HFFc6 (cell line): ENCODE data around the gene TEX22. TPM values are rescaled to one million over a fixed set of nuclear protein-coding genes. Genes with fewer than 3 reads are reported as not detected.

ENCODE experiments used
- DNase-seq: peaks from one replicate; pipeline ENCODE4 v3.0.0-alpha.2; 2018
- H3K27ac Mint-ChIP-seq: 2 replicates; pipeline ENCODE4 v1.8.0; 2020; ENCODE audit warnings: mild to moderate bottlenecking, mixed read lengths
- H3K27me3 Mint-ChIP-seq: 2 replicates; pipeline ENCODE4 v1.8.0; 2021; ENCODE audit warnings: mild to moderate bottlenecking, moderate library complexity, mixed read lengths; ENCODE audit not compliant: insufficient read depth
- H3K36me3 Mint-ChIP-seq: 2 replicates; pipeline ENCODE4 v1.8.0; 2021; ENCODE audit warnings: low read depth, mixed read lengths
- H3K4me1 Mint-ChIP-seq: 2 replicates; pipeline ENCODE4 v1.8.0; 2020; ENCODE audit warnings: low read depth, mixed read lengths
- H3K4me3 Mint-ChIP-seq: 2 replicates; pipeline ENCODE4 v1.8.0; 2020; ENCODE audit warnings: mild to moderate bottlenecking, moderate library complexity, mixed read lengths
- H3K9me3 Mint-ChIP-seq: 2 replicates; pipeline ENCODE4 v1.8.0; 2020; ENCODE audit warnings: mild to moderate bottlenecking, mixed read lengths
- total RNA-seq, 6 experiments: library from RNA; stranded (reverse); fragmentation: NEBNext Ultra II Directional; extraction: Animal tissue kit (Norgen Biotek cat#: 25700); gene quantifications; 2 replicates in 1 of 6; 3 replicates in 5 of 6; pipeline ENCODE4 v1.2.3, GENCODE V29; 2021
- TF ChIP-seq, protein P1 (sequence below): fragments of 200-600 bp; sonication (generic); IDR thresholded peaks from 2 replicates; pipeline ENCODE4 v1.5.0; 2021; ENCODE audit warnings: antibody characterized with exemption, mild to moderate bottlenecking

The TEX22 gene
- total RNA-seq, 6 experiments from 2014 or later = 0.34 to 2.1 (median 0.76) TPM

DNA sequence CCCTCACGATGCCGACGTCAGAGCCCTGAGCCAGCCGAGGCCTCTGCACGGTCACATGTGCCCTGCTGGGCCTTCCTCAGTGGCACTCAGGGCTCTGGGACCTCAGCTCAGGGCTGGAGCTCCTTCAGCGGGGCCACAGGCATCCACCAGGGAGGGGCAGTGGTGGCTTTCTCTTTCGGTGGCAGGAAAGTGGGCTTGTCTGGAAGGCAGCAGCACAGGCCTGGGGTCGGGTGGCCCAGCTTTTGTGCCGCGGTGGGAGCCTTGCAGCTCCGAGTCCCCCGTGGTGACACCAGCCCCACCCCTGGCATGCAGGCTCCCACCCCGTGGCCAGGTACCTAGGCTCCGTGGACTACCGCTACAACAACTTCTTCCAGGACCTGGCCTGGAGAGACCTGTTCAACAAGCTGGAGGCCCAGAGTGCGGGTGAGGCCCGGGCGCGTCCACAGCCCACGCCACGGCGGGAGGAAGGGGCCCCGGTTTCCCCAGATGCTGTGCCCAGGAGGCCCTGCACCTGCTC lies 14.2 kb upstream of the TEX22 start:
- no peaks in the 10 kb centered on the region for H3K27me3 Mint-ChIP-seq
- TF ChIP-seq, protein P1, sequence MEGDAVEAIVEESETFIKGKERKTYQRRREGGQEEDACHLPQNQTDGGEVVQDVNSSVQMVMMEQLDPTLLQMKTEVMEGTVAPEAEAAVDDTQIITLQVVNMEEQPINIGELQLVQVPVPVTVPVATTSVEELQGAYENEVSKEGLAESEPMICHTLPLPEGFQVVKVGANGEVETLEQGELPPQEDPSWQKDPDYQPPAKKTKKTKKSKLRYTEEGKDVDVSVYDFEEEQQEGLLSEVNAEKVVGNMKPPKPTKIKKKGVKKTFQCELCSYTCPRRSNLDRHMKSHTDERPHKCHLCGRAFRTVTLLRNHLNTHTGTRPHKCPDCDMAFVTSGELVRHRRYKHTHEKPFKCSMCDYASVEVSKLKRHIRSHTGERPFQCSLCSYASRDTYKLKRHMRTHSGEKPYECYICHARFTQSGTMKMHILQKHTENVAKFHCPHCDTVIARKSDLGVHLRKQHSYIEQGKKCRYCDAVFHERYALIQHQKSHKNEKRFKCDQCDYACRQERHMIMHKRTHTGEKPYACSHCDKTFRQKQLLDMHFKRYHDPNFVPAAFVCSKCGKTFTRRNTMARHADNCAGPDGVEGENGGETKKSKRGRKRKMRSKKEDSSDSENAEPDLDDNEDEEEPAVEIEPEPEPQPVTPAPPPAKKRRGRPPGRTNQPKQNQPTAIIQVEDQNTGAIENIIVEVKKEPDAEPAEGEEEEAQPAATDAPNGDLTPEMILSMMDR = no peak
- H3K9me3 Mint-ChIP-seq = no peaks in the 10 kb centered on the region
- no peak overlapping the region for H3K4me3 Mint-ChIP-seq
- no peak overlapping the region for H3K27ac Mint-ChIP-seq
- no peak for DNase-seq
- H3K4me1 Mint-ChIP-seq = no peaks in the 10 kb centered on the region
- peaks cover 5% of the 10 kb centered on the region; the same call in 1 of the 2 replicates for H3K36me3 Mint-ChIP-seq

DNA sequence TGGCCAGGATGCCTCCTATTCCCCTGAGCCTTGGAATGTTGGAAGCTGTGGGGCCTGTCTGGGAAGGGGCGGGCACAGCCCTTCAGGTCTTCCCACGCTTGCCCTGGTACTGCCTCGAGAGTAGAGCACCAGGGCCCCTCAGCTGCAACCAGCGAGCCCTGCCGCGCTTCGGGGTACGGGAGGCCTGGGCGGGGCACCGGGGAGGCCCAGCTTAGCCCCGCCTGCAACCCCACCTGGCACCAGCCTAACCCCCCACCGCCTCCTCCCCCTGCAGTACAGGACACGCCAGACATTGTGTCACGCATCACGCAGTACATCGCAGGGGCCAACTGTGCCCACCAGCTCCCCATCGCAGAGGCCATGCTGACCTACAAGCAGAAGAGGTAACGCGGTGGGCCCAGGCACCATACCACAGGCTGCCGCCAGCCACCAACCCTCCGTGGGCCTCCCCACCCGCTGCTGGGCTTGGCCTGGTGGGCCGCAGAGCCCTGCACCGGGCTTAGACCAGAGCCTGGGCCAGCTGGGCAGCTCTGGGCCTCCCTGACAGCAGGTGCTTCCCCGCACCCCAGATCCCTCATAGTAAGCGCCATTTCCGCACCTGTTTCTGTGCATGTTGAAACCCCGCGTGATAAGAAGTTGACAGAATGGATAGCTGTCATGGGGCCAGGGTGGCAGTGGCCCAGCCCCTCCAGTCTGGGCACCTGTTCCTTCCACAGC lies 13.6 kb upstream of the TEX22 start:
- peaks cover 5% of the 10 kb centered on the region; the same call in 1 of the 2 replicates for H3K36me3 Mint-ChIP-seq
- H3K27ac Mint-ChIP-seq = no peak overlapping the region
- H3K4me3 Mint-ChIP-seq = no peak overlapping the region
- no peaks in the 10 kb centered on the region for H3K27me3 Mint-ChIP-seq
- H3K4me1 Mint-ChIP-seq = no peaks in the 10 kb centered on the region
- TF ChIP-seq, protein P1 = no peak
- no peak for DNase-seq
- no peaks in the 10 kb centered on the region for H3K9me3 Mint-ChIP-seq

DNA sequence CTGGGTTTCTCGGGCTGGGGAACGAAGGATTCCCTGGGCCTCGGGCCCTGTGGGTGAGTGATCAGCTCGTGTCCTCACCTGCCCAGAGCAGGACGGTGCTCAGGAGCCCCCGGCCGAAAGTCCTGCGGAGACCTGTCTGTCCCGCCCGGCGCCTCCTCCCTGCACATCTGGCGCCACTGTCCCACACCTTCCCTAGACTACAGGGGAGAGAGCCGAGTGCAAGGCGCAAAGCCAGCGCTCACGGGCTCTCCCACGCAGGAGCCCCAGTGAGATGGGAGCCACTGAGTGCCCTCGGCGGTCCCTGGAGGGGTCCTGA lies 13.1 kb upstream of the TEX22 start:
- Mint-ChIP-seq H3K27me3 (no peaks in the 10 kb centered on the region), H3K36me3 (peaks cover 5% of the 10 kb centered on the region; the same call in 1 of the 2 replicates), H3K27ac (no peak overlapping the region), H3K4me3 (no peak overlapping the region), H3K4me1 (no peaks in the 10 kb centered on the region), H3K9me3 (no peaks in the 10 kb centered on the region)
- TF ChIP-seq, protein P1 = no peak
- DNase-seq = no peak

- H3K4me1 Mint-ChIP-seq = no peaks in the 10 kb centered on the region
- no peaks in the 10 kb centered on the region for H3K9me3 Mint-ChIP-seq
- peaks cover 5% of the 10 kb centered on the region; the same call in 1 of the 2 replicates for H3K36me3 Mint-ChIP-seq
- DNase-seq = no peak
- H3K27me3 Mint-ChIP-seq = no peaks in the 10 kb centered on the region
- H3K4me3 Mint-ChIP-seq = no peak overlapping the region
- TF ChIP-seq, protein P1 = no peak
- no peak overlapping the region for H3K27ac Mint-ChIP-seq
Observed at GRCh38 chr14:105385698-105386365, 12.5 kb upstream of the TEX22 start.

GRCh38 chr14:105386581-105387529 lies 11.5 kb upstream of the TEX22 start:
- Mint-ChIP-seq H3K4me1 (no peaks in the 10 kb centered on the region), H3K27me3 (no peaks in the 10 kb centered on the region), H3K9me3 (no peaks in the 10 kb centered on the region), H3K27ac (no peak overlapping the region), H3K36me3 (peaks cover 5% of the 10 kb centered on the region; the same call in 1 of the 2 replicates), H3K4me3 (no peak overlapping the region)
- DNase-seq = no peak
- TF ChIP-seq, protein P1 = 0 out of 2 replicates have a peak, but pooled peaks have one; percentile 27
